H9 (cell line): ENCODE results near the gene ALDH1A3. TPM values are rescaled to one million over a fixed set of nuclear protein-coding genes. Genes with fewer than 3 reads are reported as not detected.

Source experiments
- DNase-seq: peaks from one replicate; pipeline ENCODE4 v3.0.0-alpha.2; 2017
- H2AFZ ChIP-seq: one replicate; pipeline ENCODE4 v1.6.1; 2013; ENCODE audit warnings: mild to moderate bottlenecking, low read length, control low read depth, moderate library complexity
- H2AK5ac ChIP-seq: 2 replicates; pipeline ENCODE4 v1.6.1; 2013; ENCODE audit warnings: low read length, control low read depth, mixed read lengths; ENCODE audit not compliant: insufficient read length
- H2BK120ac ChIP-seq: one replicate; pipeline ENCODE4 v1.6.1; 2013; ENCODE audit warnings: low read depth, mild to moderate bottlenecking, low read length, control low read depth, inconsistent platforms; ENCODE audit not compliant: poor library complexity, severe bottlenecking
- H2BK12ac ChIP-seq: 2 replicates; pipeline ENCODE4 v1.6.1; 2013; ENCODE audit warnings: low read length, control low read depth, mixed read lengths, low read depth; ENCODE audit not compliant: insufficient read length
- H2BK15ac ChIP-seq: 2 replicates; pipeline ENCODE4 v1.6.1; 2013; ENCODE audit warnings: low read depth, low read length, control low read depth
- H2BK20ac ChIP-seq: one replicate; pipeline ENCODE4 v1.6.1; 2013; ENCODE audit warnings: low read depth, mild to moderate bottlenecking, low read length, control low read depth, inconsistent platforms; ENCODE audit not compliant: poor library complexity, severe bottlenecking
- H2BK5ac ChIP-seq: 2 replicates; pipeline ENCODE4 v1.6.1; 2013; ENCODE audit warnings: low read length, control low read depth, mixed read lengths; ENCODE audit not compliant: insufficient read length
- H3K14ac ChIP-seq: 2 replicates; pipeline ENCODE4 v1.6.1; 2013; ENCODE audit warnings: low read length, control low read depth; ENCODE audit not compliant: insufficient read depth
- H3K18ac ChIP-seq: 2 replicates; pipeline ENCODE4 v1.6.1; 2013; ENCODE audit warnings: low read depth, mild to moderate bottlenecking, mixed read lengths, low read length, control low read depth; ENCODE audit not compliant: insufficient read length
- H3K23ac ChIP-seq: 2 replicates; pipeline ENCODE4 v1.6.1; 2013; ENCODE audit warnings: low read length, control low read depth, mixed read lengths, low read depth; ENCODE audit not compliant: insufficient read length
- H3K23me2 ChIP-seq: 2 replicates; pipeline ENCODE4 v1.6.1; 2013; ENCODE audit warnings: low read depth, mild to moderate bottlenecking, mixed read lengths, low read length, control low read depth; ENCODE audit not compliant: insufficient read length, poor library complexity, severe bottlenecking
- H3K27ac ChIP-seq: 2 replicates; pipeline ENCODE4 v1.5.1; 2013; ENCODE audit warnings: low read length, control low read depth, mixed read lengths, low read depth; ENCODE audit not compliant: insufficient read length
- H3K27me3 ChIP-seq: 2 replicates; pipeline ENCODE4 v1.6.1; 2013; ENCODE audit warnings: low read length, control low read depth, inconsistent platforms; ENCODE audit not compliant: insufficient read depth
- H3K4ac ChIP-seq: 2 replicates; pipeline ENCODE4 v1.6.1; 2013; ENCODE audit warnings: low read depth, mild to moderate bottlenecking, control low read depth, inconsistent platforms, low read length, moderate library complexity
- H3K4me1 ChIP-seq: 2 replicates; pipeline ENCODE4 v1.6.1; 2013; ENCODE audit warnings: low read length, control low read depth, inconsistent platforms; ENCODE audit not compliant: insufficient read depth
- H3K4me2 ChIP-seq: 2 replicates; pipeline ENCODE4 v1.6.1; 2013; ENCODE audit warnings: low read length, control low read depth, mixed read lengths; ENCODE audit not compliant: insufficient read length, insufficient read depth
- H3K56ac ChIP-seq: 2 replicates; pipeline ENCODE4 v1.6.1; 2013; ENCODE audit warnings: low read depth, mild to moderate bottlenecking, mixed read lengths, low read length, control low read depth; ENCODE audit not compliant: insufficient read length
- H3K79me1 ChIP-seq: 2 replicates; pipeline ENCODE4 v1.6.1; 2013; ENCODE audit warnings: low read depth, mild to moderate bottlenecking, moderate library complexity, low read length, control low read depth, inconsistent platforms; ENCODE audit not compliant: insufficient read depth, poor library complexity, severe bottlenecking
- H3K79me2 ChIP-seq: 2 replicates; pipeline ENCODE4 v1.6.1; 2013; ENCODE audit warnings: low read length, control low read depth, inconsistent platforms; ENCODE audit not compliant: insufficient read depth
- H3K9ac ChIP-seq: 2 replicates; pipeline ENCODE4 v1.6.1; 2013; ENCODE audit warnings: low read length, control low read depth, mixed read lengths; ENCODE audit not compliant: insufficient read length; ENCODE audit errors: extremely low read depth
- H3K9me3 ChIP-seq: one replicate; pipeline ENCODE4 v1.6.1; 2013; ENCODE audit warnings: low read depth, low read length, inconsistent platforms; ENCODE audit not compliant: control insufficient read depth
- H3T11ph ChIP-seq: one replicate; pipeline ENCODE4 v1.6.1; 2013; ENCODE audit warnings: mild to moderate bottlenecking, low read length, control low read depth, inconsistent platforms
- H4K20me1 ChIP-seq: one replicate; pipeline ENCODE4 v1.6.1; 2013; ENCODE audit not compliant: control insufficient read depth, insufficient read length, insufficient read depth
- H4K5ac ChIP-seq: 2 replicates; pipeline ENCODE4 v1.6.1; 2013; ENCODE audit warnings: low read depth, mild to moderate bottlenecking, mixed read lengths, low read length, control low read depth; ENCODE audit not compliant: insufficient read length
- H4K8ac ChIP-seq: replicated peaks from 2 replicates; pipeline ENCODE4 v1.6.1; 2013; ENCODE audit warnings: low read length, control low read depth, mixed read lengths, low read depth; ENCODE audit not compliant: insufficient read length
- H4K91ac ChIP-seq: 2 replicates; pipeline ENCODE4 v1.6.1; 2013; ENCODE audit warnings: low read depth, mild to moderate bottlenecking, moderate library complexity, mixed read lengths, low read length, control low read depth; ENCODE audit not compliant: insufficient read length
- H3K27ac Mint-ChIP-seq, 3 experiments: 2 replicates in 2 of 3; 3 replicates in 1 of 3; pipeline ENCODE4 v1.8.0; 2020 to 2021; ENCODE audit warnings: mixed read lengths in 3 of 3, mild to moderate bottlenecking in 1 of 3, moderate library complexity in 1 of 3
- H3K27me3 Mint-ChIP-seq: 2 replicates; pipeline ENCODE4 v1.8.0; 2021; ENCODE audit warnings: low read depth, mild to moderate bottlenecking, moderate library complexity, mixed read lengths
- H3K36me3 Mint-ChIP-seq, 3 experiments: 2 replicates in 2 of 3; 3 replicates in 1 of 3; pipeline ENCODE4 v1.8.0; 2020 to 2021; ENCODE audit warnings: low read depth in 3 of 3, mixed read lengths in 3 of 3; ENCODE audit not compliant: insufficient read depth in 1 of 3
- H3K4me1 Mint-ChIP-seq, 2 experiments: 2 replicates each; pipeline ENCODE4 v1.8.0; 2020; ENCODE audit warnings: mixed read lengths in 2 of 2
- H3K4me3 Mint-ChIP-seq, 2 experiments: 2 replicates in 1 of 2; 3 replicates in 1 of 2; pipeline ENCODE4 v1.8.0; 2020 to 2021; ENCODE audit warnings: mild to moderate bottlenecking in 2 of 2, mixed read lengths in 2 of 2, moderate library complexity in 1 of 2
- H3K9me3 Mint-ChIP-seq, 2 experiments: 2 replicates in 1 of 2; 3 replicates in 1 of 2; pipeline ENCODE4 v1.8.0; 2020; ENCODE audit warnings: mild to moderate bottlenecking in 2 of 2, mixed read lengths in 2 of 2, moderate library complexity in 1 of 2
- WGBS: extraction: QIAGEN DNeasy Blood & Tissue Kit; methylation state at CpG from one replicate; pipeline ENCODE4 v1.1.7; 2013; ENCODE audit warnings: missing lambda C conversion rate, low lambda C conversion rate, mixed read lengths; ENCODE audit not compliant: insufficient read length; ENCODE audit errors: extremely low coverage; 5-methylcytosine and 5-hydroxymethylcytosine counted together
- total RNA-seq: library from RNA; stranded (reverse); gene quantifications from 2 replicates; pipeline ENCODE4 v1.2.1, GENCODE V29; 2021
- TF ChIP-seq, protein P1 (sequence below): fragments of 200-600 bp; sonication (generic); conservative IDR thresholded peaks from 3 replicates; pipeline ENCODE4 v1.8.0; 2021; ENCODE audit warnings: antibody characterized with exemption, mild to moderate bottlenecking

ALDH1A3 gene
- total RNA-seq, 1 experiment from 2014 or later = 9.2 TPM

DNA sequence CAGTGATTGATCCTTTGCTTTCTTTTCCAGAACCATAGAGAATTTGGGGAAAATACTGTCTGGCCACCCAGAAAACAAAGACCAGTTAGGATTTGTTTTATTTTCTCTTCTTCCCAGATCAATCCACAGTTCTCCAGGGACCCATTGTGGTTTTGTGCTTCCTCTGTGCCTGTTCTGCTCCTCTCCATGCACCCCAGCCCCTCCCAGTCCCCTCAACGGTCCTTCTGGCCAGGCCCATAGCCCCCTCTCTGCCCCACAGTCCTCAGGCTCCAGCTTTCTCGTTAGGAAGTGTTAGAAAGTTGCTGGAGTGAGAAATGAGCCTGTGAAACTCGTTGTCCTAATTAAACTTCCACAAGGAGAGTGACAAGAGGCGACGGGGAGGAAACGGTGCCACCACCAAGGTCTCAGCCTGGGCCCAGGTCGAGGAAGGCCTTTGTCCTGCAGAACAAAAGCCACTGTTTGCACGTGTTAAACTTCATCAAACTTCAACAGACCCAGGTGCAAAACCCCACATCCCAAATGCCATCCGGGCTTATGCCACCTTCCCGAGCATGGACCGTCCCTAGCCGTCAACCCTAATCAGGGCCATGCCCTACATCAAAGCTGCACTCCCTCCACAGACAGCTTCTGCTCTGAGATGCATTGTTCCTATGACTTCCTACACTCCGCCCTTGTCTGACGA, 18.7 kb upstream of the ALDH1A3 start:
- peaks cover 16% of the 10 kb centered on the region for H3K27me3 Mint-ChIP-seq
- Histone ChIP-seq H3K9ac (no peak overlapping the region), H4K5ac (no peak overlapping the region), H4K91ac (no peak overlapping the region), H3K27ac (no peak overlapping the region), H2BK20ac (no peak overlapping the region), H3K79me2 (no peaks in the 10 kb centered on the region), H2BK12ac (no peak overlapping the region), H3K27me3 (no peaks in the 10 kb centered on the region), H2AFZ (no peak overlapping the region), H3K18ac (no peak overlapping the region), H2AK5ac (no peak overlapping the region), H3K56ac (no peak overlapping the region), H3K79me1 (no peaks in the 10 kb centered on the region), H4K20me1 (no peaks in the 10 kb centered on the region), H3K23me2 (no peaks in the 10 kb centered on the region), H3K14ac (no peak overlapping the region), H3K4me2 (no peak overlapping the region), H2BK5ac (no peak overlapping the region), H2BK15ac (no peak overlapping the region), H3K4me1 (no peaks in the 10 kb centered on the region), H3K4ac (no peak overlapping the region), H4K8ac (no peak overlapping the region), H3K9me3 (no peaks in the 10 kb centered on the region), H3T11ph (no peak overlapping the region), H2BK120ac (no peak overlapping the region), H3K23ac (no peak overlapping the region)
- no peak overlapping the region; a peak in 1 of 7 replicates for H3K27ac Mint-ChIP-seq
- H3K36me3 Mint-ChIP-seq = peaks cover 0 to 13% (median 3%) of the 10 kb centered on the region in 3 experiments; a peak in 3 of 7 replicates
- no peak overlapping the region for H3K4me3 Mint-ChIP-seq
- DNase-seq = no peak
- peaks cover 7 to 10% of the 10 kb centered on the region in 2 experiments; a peak in 3 of 4 replicates for H3K4me1 Mint-ChIP-seq
- TF ChIP-seq, protein P1, sequence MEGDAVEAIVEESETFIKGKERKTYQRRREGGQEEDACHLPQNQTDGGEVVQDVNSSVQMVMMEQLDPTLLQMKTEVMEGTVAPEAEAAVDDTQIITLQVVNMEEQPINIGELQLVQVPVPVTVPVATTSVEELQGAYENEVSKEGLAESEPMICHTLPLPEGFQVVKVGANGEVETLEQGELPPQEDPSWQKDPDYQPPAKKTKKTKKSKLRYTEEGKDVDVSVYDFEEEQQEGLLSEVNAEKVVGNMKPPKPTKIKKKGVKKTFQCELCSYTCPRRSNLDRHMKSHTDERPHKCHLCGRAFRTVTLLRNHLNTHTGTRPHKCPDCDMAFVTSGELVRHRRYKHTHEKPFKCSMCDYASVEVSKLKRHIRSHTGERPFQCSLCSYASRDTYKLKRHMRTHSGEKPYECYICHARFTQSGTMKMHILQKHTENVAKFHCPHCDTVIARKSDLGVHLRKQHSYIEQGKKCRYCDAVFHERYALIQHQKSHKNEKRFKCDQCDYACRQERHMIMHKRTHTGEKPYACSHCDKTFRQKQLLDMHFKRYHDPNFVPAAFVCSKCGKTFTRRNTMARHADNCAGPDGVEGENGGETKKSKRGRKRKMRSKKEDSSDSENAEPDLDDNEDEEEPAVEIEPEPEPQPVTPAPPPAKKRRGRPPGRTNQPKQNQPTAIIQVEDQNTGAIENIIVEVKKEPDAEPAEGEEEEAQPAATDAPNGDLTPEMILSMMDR = no peak
- peaks cover 10% of the 10 kb centered on the region in 2 experiments; a peak in 3 of 5 replicates for H3K9me3 Mint-ChIP-seq
- no CpG with 5 or more reads among the region's 14 CpGs for WGBS
